ENCODE results near the gene KIAA1671.
A peak's percentile ranks its signal among the peaks of the same experiment; 100 is the strongest.

- TF ChIP-seq CTCF (IDR thresholded peaks at IDR 0.05): peak in 3 of 4 experiments; percentile 52 to 69 (median 65)
- no peak for TF ChIP-seq POLR2A (IDR thresholded peaks at IDR 0.05)
These were observed 13.7 kb upstream of the KIAA1671 start for GRCh38 chr22:24938741-24939341.

Measured in gastroesophageal sphincter (tissue), 3 donors.